Brain microvascular endothelial cell (primary cell): Measurements from ENCODE around the gene SLC25A10.

Experiments used
- DNase-seq: peaks from one replicate; pipeline ENCODE4 v3.0.0-alpha.2; 2020
- H3K27ac ChIP-seq: fragments of 250-450 bp; sonication (Bioruptor Pico); 2 replicates; pipeline ENCODE4 v1.5.1; 2020; ENCODE audit warnings: mild to moderate bottlenecking, moderate library complexity
- H3K27me3 ChIP-seq: fragments of 250-450 bp; sonication (Bioruptor Pico); replicated peaks from 2 replicates; pipeline ENCODE4 v1.5.1; 2020; ENCODE audit warnings: mild to moderate bottlenecking
- H3K36me3 ChIP-seq: fragments of 250-450 bp; sonication (Bioruptor Pico); replicated peaks from 2 replicates; pipeline ENCODE4 v1.5.1; 2020; ENCODE audit warnings: mild to moderate bottlenecking
- H3K4me3 ChIP-seq: 2 replicates; pipeline ENCODE4 v1.5.1; 2011; ENCODE audit warnings: low read depth, mild to moderate bottlenecking, control low read depth, low read length, moderate library complexity
- in situ Hi-C: cut with HindIII; loops from 2 replicates; pipeline ENCODE4 v1.10.0; 2017; ENCODE audit warnings: low sequenced_read_pairs, low pct_ligation_motif_present
- TF ChIP-seq, protein P1 (sequence below): IDR thresholded peaks from 2 replicates; pipeline ENCODE4 v1.5.1; 2011; ENCODE audit warnings: low read depth, mild to moderate bottlenecking, moderate library complexity, low read length, control low read depth, inconsistent platforms; ENCODE audit errors: missing control alignments

SLC25A10 gene

DNA sequence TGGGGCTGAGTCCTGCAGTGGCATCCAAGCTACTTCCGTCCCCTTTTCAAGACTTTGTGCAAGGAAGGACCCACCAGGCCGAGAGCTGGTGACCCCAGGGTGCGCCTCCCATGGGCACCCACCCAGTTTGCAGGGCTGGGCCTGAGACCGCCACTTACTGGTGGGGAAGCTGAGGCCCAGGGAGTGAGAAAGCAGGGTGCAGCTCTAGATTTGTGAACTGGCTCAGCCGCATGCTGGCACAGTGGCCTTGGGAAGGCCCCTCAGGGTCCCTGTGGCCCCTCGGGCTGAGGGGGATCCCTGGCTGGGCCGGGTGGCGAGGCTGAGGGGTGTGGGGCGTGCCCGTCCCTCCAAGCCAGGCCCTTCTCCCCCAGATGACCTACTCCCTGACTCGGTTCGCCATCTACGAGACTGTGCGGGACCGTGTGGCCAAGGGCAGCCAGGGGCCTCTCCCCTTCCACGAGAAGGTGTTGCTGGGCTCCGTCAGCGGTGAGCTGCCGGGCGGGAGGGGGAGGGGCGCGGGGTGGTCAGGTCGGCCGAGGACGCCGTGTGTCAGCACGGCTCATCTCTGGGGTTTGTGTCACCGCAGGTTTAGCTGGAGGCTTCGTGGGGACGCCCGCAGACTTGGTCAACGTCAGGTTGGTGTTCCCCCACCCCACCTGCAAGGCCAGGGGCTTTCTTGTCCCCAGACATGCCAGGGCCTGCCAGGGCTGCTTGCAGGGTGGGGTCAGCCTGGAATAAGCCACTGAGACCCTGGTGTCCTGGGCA is 3.2 kb downstream of the SLC25A10 start:
- in situ Hi-C loops = no loop called here
- DNase-seq = no peak
- H3K27ac ChIP-seq = no peak overlapping the region
- TF ChIP-seq, protein P1, sequence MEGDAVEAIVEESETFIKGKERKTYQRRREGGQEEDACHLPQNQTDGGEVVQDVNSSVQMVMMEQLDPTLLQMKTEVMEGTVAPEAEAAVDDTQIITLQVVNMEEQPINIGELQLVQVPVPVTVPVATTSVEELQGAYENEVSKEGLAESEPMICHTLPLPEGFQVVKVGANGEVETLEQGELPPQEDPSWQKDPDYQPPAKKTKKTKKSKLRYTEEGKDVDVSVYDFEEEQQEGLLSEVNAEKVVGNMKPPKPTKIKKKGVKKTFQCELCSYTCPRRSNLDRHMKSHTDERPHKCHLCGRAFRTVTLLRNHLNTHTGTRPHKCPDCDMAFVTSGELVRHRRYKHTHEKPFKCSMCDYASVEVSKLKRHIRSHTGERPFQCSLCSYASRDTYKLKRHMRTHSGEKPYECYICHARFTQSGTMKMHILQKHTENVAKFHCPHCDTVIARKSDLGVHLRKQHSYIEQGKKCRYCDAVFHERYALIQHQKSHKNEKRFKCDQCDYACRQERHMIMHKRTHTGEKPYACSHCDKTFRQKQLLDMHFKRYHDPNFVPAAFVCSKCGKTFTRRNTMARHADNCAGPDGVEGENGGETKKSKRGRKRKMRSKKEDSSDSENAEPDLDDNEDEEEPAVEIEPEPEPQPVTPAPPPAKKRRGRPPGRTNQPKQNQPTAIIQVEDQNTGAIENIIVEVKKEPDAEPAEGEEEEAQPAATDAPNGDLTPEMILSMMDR = no peak
- no peaks in the 10 kb centered on the region for H3K27me3 ChIP-seq
- H3K4me3 ChIP-seq = no peak overlapping the region
- H3K36me3 ChIP-seq = no peaks in the 10 kb centered on the region

DNA sequence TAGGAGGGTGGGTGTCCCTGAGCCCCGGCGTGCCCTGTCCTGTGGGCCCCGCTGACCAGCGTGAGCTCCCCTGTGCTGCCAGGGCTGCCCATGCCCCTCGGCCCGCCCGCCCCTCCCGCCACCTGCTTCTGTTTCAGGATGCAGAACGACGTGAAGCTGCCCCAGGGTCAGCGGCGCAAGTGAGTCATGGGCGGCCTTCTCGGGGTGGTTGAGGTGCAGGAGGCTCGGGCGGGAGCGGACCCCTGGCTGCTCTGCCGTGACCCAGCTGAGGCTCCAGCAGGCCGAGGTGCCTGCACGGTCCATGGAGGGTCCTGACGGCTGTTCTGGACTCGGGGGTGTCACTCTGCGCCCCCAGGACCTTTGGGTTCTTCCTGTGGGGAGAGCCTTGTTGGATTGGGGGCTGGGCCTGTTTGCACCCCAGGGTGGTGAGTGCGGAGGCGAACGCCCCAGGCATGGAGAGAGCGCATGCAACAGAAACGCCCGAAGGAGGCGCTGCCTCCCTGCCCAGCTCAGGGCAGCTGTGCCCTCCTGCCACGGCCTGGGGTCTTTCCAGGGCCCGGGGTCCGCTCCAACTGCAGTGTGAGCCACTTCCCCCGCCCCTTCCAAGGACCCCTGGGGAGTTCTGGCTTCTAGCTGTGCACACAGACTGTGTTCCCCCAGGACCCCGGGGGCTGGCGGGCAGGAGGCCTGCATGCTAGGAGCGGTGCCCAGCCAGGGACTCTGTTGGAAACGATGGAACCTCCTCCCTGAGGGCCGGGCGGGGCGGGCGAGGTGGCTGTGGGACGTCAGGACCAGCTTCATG is 4.0 kb downstream of the SLC25A10 start:
- TF ChIP-seq, protein P1 = no peak
- no peak for DNase-seq
- in situ Hi-C loops = no loop called here
- H3K36me3 ChIP-seq = no peaks in the 10 kb centered on the region
- H3K27ac ChIP-seq = no peak overlapping the region
- H3K4me3 ChIP-seq = no peak overlapping the region
- H3K27me3 ChIP-seq = no peaks in the 10 kb centered on the region

GRCh38 chr17:81716674-81716996 is 4.6 kb downstream of the SLC25A10 start:
- no peak overlapping the region for H3K4me3 ChIP-seq
- no peak for DNase-seq
- in situ Hi-C loops = no loop called here
- TF ChIP-seq, protein P1 = no peak
- H3K27me3 ChIP-seq = no peaks in the 10 kb centered on the region
- H3K36me3 ChIP-seq = no peaks in the 10 kb centered on the region
- H3K27ac ChIP-seq = no peak overlapping the region

DNA sequence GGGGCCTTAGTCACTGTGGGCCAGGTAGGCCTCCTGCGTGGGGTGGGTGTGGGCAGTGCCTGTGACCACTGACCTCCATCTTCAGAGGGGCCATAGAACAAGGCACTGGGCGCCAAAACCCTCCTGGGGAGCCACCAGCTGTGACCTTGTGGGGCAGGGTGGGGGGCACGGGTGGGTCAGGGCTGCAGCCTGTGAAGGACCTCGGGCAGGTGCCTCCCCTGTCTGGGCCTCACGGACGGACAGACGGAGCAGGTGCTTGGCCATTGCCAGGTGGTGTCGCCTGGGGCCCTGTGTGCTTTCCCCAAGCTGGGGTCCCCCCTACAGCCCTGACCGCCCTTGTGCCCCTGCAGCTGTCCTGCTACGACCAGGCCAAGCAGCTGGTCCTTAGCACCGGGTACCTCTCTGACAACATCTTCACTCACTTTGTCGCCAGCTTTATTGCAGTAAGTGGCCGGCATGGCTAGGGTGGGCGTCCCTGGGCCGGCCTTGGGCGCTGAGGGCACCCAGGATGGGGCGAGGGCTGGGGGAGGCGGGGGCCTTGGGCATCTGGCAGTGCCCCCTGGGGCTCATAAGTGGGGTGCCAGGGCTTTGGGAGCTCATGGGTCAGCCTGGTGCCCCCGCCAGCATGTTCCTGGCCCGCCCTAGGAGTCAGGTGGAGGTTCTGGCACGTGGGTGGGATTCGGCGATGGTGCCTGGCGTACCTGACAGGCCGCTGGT is 5.1 kb downstream of the SLC25A10 start:
- Histone ChIP-seq H3K4me3 (no peak overlapping the region), H3K27ac (no peak overlapping the region), H3K36me3 (no peaks in the 10 kb centered on the region), H3K27me3 (no peaks in the 10 kb centered on the region)
- TF ChIP-seq, protein P1 = no peak
- in situ Hi-C loops = no loop called here
- DNase-seq = no peak

- Histone ChIP-seq H3K4me3 (no peak overlapping the region), H3K27me3 (no peaks in the 10 kb centered on the region), H3K36me3 (no peaks in the 10 kb centered on the region), H3K27ac (no peak overlapping the region)
- TF ChIP-seq, protein P1 = no peak
- in situ Hi-C loops = no loop called here
- no peak for DNase-seq
These were observed 5.6 kb downstream of the SLC25A10 start for GRCh38 chr17:81717766-81718089.
